MCF 10A (cell line): ENCODE data around the gene EFNA3. TPM values are rescaled to one million over a fixed set of nuclear protein-coding genes. Genes with fewer than 3 reads are reported as not detected.
A peak's percentile ranks its signal among the peaks of the same experiment; 100 is the strongest.

Experiments used
- BruUV-seq: library from RNA; stranded (reverse); fragments of 400-500 nt; replicated peaks from 2 replicates; lab custom pipeline; 2021; lab: Mats Ljungman, UMichigan
- CTCF ChIA-PET: fragments of 300-600 bp; sonication (Branson Sonifier 250); formaldehyde crosslinking; extraction: SDS; loops from one replicate; lab custom pipeline; 2021; ENCODE audit warnings: antibody characterized with exemption, inconsistent platforms; lab: Yijun Ruan, JAX
- POLR2A ChIA-PET: fragments of 300-600, 350-650 bp; sonication (Branson Sonifier 250); formaldehyde crosslinking; extraction: SDS; loops from one replicate; lab custom pipeline; 2020; ENCODE audit warnings: antibody characterized with exemption, inconsistent platforms; lab: Yijun Ruan, JAX
- DNase-seq: peaks from one replicate; pipeline ENCODE4 v3.0.0-alpha.2; 2018; ENCODE audit not compliant: unreplicated experiment
- H3K27ac Mint-ChIP-seq: one replicate; pipeline ENCODE4 v1.8.0; 2022; ENCODE audit warnings: mild to moderate bottlenecking, low read depth, mixed read lengths; ENCODE audit not compliant: unreplicated experiment
- H3K27me3 Mint-ChIP-seq: one replicate; pipeline ENCODE4 v1.8.0; 2022; ENCODE audit warnings: mixed read lengths; ENCODE audit not compliant: insufficient read depth, unreplicated experiment
- H3K36me3 Mint-ChIP-seq: one replicate; pipeline ENCODE4 v1.8.0; 2022; ENCODE audit warnings: mild to moderate bottlenecking, moderate library complexity, mixed read lengths; ENCODE audit not compliant: insufficient read depth, unreplicated experiment
- H3K4me1 Mint-ChIP-seq: one replicate; pipeline ENCODE4 v1.8.0; 2022; ENCODE audit warnings: mixed read lengths; ENCODE audit not compliant: insufficient read depth, unreplicated experiment
- H3K4me3 Mint-ChIP-seq: one replicate; pipeline ENCODE4 v1.8.0; 2022; ENCODE audit warnings: mild to moderate bottlenecking, moderate library complexity, mixed read lengths; ENCODE audit not compliant: unreplicated experiment
- H3K9me3 Mint-ChIP-seq: one replicate; pipeline ENCODE4 v1.8.0; 2022; ENCODE audit warnings: mixed read lengths; ENCODE audit not compliant: unreplicated experiment
- CTCF ChIP-seq: fragments of 200-600 bp; IDR thresholded peaks from one replicate; pipeline ENCODE4 v1.8.0; 2022; ENCODE audit warnings: antibody characterized with exemption, mild to moderate bottlenecking; ENCODE audit not compliant: unreplicated experiment
- intact Hi-C: fragments of 100-400 bp; cut with micrococcal nuclease; formaldehyde crosslinking; loops from 2 replicates; pipeline ENCODE4 v1.14.1; 2022
- total RNA-seq: library from RNA; stranded (reverse); gene quantifications from 2 replicates; pipeline ENCODE4 v1.2.3, GENCODE V29; 2022

EFNA3 gene
- total RNA-seq, 1 experiment from 2014 or later, result 1.7 TPM

- peak; percentile 97 for DNase-seq
- BruUV-seq, result no TSS peak
- intact Hi-C loops, result loop anchor here (2.0 kb wide), 1 partner anchor 22 kb away; no protein-coding TSS in a partner anchor
- Mint-ChIP-seq H3K4me1 (peaks cover 37% of the 10 kb centered on the region), H3K36me3 (no peaks in the 10 kb centered on the region), H3K27ac (peak overlapping the region; percentile 79), H3K4me3 (peak overlapping the region; percentile 15), H3K9me3 (no peaks in the 10 kb centered on the region), H3K27me3 (no peaks in the 10 kb centered on the region)
- ChIA-PET POLR2A (interaction anchor here (0.6 to 9.7 kb wide), 39 partner anchors 8 to 818 kb away, joined by 3 to 275 read pairs (median 7); partner anchors contain the start of genes ADAM15, CKS1B, EFNA3 and EFNA4), CTCF (interaction anchor here (0.6 to 23.3 kb wide), 27 partner anchors 8 to 1521 kb away, joined by 3 to 390 read pairs (median 4); partner anchors contain the start of genes ADAM15, EFNA4, FLAD1 and SHC1)
- TF ChIP-seq CTCF, result no peak
Measured at GRCh38 chr1:155038602-155039307, 39.9 kb upstream of the EFNA3 start.

- H3K27me3 Mint-ChIP-seq, result no peaks in the 10 kb centered on the region
- peak overlapping the region; percentile 15 for H3K4me3 Mint-ChIP-seq
- DNase-seq, result no peak
- H3K27ac Mint-ChIP-seq, result peak overlapping the region; percentile 79
- TF ChIP-seq CTCF, result no peak
- peaks cover 42% of the 10 kb centered on the region for H3K4me1 Mint-ChIP-seq
- POLR2A ChIA-PET, result interaction anchor here (0.7 to 9.7 kb wide), 34 partner anchors 8 to 154 kb away, joined by 3 to 275 read pairs (median 8); partner anchors contain the start of genes ADAM15, CKS1B, EFNA3 and EFNA4
- CTCF ChIA-PET, result interaction anchor here (0.6 to 23.3 kb wide), 18 partner anchors 8 to 716 kb away, joined by 3 to 390 read pairs (median 5); partner anchors contain the start of genes ADAM15, EFNA4, FLAD1 and SHC1
- no peaks in the 10 kb centered on the region for H3K36me3 Mint-ChIP-seq
- no TSS peak for BruUV-seq
- intact Hi-C loops, result loop anchor here (2.0 kb wide), 1 partner anchor 22 kb away; no protein-coding TSS in a partner anchor
- no peaks in the 10 kb centered on the region for H3K9me3 Mint-ChIP-seq
Measured at GRCh38 chr1:155039308-155039669, 39.3 kb upstream of the EFNA3 start.

DNA sequence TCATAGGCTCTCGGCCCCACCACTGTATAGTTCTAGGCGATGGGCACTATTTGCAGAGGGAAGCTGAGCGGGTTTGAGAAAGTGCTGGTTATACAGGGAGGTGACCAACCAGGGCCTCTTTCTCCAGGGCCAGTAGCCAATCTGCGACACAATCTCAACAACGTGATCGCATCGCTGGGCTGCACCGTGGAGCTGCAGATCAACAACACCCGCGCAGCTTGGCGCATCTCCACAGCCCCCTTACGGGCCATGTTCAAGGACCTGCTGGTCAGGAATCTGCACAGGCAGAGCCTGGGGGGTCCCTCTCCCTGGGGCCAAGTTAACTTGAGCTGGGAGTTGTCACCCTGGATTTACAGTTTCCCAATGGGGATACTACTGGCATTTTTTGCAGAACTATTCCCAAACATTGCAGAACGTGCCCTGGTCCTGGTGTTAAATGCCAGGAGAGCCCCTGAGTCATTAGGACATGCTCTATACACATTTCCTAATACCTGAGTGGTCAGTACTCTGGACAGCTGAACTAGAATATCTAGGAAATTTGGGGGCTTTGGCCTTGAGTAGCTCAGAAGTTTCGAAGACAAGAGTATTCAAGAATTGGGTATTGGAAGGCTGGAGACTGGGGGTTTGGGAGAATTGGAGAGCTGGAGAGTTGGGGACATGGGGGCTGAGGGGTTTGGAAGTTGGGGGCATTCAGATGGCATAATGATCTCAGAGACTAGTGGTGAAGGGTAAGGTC is 38.1 kb upstream of the EFNA3 start:
- Mint-ChIP-seq H3K27ac (no peak overlapping the region), H3K4me3 (no peak overlapping the region), H3K36me3 (no peaks in the 10 kb centered on the region)

More for the DNA sequence above, 38.1 kb upstream of the EFNA3 start:
- Mint-ChIP-seq H3K4me1 (peaks cover 50% of the 10 kb centered on the region), H3K27me3 (no peaks in the 10 kb centered on the region), H3K9me3 (no peaks in the 10 kb centered on the region)
- ChIA-PET POLR2A (interaction anchor here (0.6 to 5.4 kb wide), 14 partner anchors 10 to 85 kb away, joined by 3 to 24 read pairs (median 4); partner anchors contain the start of genes ADAM15, CKS1B, EFNA4 and FLAD1), CTCF (interaction anchor here (0.5 to 23.3 kb wide), 11 partner anchors 12 to 853 kb away, joined by 3 to 390 read pairs (median 7); partner anchors contain the start of genes ADAM15, EFNA4, FLAD1 and KRTCAP2)
- no TSS peak for BruUV-seq
- intact Hi-C loops, result no loop called here
- no peak for DNase-seq
- TF ChIP-seq CTCF, result no peak
